ENCODE results near the gene LGI4.

GRCh38 chr19:35144259-35144599 lies 9.4 kb upstream of the LGI4 start:
- TF ChIP-seq, protein P1, sequence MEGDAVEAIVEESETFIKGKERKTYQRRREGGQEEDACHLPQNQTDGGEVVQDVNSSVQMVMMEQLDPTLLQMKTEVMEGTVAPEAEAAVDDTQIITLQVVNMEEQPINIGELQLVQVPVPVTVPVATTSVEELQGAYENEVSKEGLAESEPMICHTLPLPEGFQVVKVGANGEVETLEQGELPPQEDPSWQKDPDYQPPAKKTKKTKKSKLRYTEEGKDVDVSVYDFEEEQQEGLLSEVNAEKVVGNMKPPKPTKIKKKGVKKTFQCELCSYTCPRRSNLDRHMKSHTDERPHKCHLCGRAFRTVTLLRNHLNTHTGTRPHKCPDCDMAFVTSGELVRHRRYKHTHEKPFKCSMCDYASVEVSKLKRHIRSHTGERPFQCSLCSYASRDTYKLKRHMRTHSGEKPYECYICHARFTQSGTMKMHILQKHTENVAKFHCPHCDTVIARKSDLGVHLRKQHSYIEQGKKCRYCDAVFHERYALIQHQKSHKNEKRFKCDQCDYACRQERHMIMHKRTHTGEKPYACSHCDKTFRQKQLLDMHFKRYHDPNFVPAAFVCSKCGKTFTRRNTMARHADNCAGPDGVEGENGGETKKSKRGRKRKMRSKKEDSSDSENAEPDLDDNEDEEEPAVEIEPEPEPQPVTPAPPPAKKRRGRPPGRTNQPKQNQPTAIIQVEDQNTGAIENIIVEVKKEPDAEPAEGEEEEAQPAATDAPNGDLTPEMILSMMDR (IDR thresholded peaks at IDR 0.05): no peak
- TF ChIP-seq POLR2A (IDR thresholded peaks at IDR 0.05): no peak
